ENCODE results near the gene GLRX5. TPM values are rescaled to one million over a fixed set of nuclear protein-coding genes. Genes with fewer than 3 reads are reported as not detected.

Gene GLRX5
- total and polyA plus RNA-seq, 2 experiments from 2014 or later: 91.4 to 130 TPM

DNA sequence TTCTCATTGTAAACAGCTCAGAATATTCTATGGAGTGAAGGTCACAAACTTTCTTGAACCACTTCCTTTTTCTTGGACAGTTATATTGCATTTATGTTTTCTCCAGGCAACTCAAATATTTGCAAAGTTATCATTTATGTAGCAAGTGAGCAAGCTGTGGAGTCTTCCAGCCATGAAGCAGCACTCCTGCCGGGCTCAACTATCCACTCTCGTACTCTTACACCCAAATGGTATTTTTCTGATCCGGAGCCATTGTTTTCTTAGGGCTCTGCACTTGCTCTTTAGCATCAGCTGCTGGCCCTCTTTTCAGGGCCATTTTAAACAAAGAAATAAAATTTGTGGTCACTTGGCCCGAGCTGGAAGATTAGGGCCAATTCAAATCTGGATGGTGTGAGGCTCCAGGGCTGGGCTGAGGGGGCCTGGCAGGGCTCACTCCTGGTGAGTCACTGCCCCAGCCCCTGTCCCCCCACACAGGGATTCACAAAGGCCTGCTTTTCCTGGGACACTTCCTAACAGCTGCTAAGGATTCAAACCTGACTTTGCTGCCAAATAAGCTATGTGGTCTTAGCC lies 38.1 kb upstream of the GLRX5 start (continued):
- TF ChIP-seq, protein P1, sequence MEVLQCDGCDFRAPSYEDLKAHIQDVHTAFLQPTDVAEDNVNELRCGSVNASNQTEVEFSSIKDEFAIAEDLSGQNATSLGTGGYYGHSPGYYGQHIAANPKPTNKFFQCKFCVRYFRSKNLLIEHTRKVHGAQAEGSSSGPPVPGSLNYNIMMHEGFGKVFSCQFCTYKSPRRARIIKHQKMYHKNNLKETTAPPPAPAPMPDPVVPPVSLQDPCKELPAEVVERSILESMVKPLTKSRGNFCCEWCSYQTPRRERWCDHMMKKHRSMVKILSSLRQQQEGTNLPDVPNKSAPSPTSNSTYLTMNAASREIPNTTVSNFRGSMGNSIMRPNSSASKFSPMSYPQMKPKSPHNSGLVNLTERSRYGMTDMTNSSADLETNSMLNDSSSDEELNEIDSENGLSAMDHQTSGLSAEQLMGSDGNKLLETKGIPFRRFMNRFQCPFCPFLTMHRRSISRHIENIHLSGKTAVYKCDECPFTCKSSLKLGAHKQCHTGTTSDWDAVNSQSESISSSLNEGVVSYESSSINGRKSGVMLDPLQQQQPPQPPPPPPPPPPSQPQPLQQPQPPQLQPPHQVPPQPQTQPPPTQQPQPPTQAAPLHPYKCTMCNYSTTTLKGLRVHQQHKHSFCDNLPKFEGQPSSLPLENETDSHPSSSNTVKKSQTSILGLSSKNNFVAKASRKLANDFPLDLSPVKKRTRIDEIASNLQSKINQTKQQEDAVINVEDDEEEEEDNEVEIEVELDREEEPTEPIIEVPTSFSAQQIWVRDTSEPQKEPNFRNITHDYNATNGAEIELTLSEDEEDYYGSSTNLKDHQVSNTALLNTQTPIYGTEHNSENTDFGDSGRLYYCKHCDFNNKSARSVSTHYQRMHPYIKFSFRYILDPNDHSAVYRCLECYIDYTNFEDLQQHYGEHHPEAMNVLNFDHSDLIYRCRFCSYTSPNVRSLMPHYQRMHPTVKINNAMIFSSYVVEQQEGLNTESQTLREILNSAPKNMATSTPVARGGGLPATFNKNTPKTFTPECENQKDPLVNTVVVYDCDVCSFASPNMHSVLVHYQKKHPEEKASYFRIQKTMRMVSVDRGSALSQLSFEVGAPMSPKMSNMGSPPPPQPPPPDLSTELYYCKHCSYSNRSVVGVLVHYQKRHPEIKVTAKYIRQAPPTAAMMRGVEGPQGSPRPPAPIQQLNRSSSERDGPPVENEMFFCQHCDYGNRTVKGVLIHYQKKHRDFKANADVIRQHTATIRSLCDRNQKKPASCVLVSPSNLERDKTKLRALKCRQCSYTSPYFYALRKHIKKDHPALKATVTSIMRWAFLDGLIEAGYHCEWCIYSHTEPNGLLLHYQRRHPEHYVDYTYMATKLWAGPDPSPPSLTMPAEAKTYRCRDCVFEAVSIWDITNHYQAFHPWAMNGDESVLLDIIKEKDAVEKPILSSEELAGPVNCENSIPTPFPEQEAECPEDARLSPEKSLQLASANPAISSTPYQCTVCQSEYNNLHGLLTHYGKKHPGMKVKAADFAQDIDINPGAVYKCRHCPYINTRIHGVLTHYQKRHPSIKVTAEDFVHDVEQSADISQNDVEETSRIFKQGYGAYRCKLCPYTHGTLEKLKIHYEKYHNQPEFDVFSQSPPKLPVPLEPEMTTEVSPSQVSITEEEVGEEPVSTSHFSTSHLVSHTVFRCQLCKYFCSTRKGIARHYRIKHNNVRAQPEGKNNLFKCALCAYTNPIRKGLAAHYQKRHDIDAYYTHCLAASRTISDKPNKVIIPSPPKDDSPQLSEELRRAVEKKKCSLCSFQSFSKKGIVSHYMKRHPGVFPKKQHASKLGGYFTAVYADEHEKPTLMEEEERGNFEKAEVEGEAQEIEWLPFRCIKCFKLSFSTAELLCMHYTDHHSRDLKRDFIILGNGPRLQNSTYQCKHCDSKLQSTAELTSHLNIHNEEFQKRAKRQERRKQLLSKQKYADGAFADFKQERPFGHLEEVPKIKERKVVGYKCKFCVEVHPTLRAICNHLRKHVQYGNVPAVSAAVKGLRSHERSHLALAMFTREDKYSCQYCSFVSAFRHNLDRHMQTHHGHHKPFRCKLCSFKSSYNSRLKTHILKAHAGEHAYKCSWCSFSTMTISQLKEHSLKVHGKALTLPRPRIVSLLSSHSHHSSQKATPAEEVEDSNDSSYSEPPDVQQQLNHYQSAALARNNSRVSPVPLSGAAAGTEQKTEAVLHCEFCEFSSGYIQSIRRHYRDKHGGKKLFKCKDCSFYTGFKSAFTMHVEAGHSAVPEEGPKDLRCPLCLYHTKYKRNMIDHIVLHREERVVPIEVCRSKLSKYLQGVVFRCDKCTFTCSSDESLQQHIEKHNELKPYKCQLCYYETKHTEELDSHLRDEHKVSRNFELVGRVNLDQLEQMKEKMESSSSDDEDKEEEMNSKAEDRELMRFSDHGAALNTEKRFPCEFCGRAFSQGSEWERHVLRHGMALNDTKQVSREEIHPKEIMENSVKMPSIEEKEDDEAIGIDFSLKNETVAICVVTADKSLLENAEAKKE (CRISPR knock-in tag; IDR thresholded peaks at IDR 0.05): no peak
- TF ChIP-seq ZNF114 (CRISPR knock-in tag; IDR thresholded peaks at IDR 0.05) (no peak), JUNB (IDR thresholded peaks at IDR 0.05; ENCODE audit: unreplicated experiment) (no peak), POLR2AphosphoS5 (IDR thresholded peaks at IDR 0.05; ENCODE audit: low read depth) (no peak)

DNA sequence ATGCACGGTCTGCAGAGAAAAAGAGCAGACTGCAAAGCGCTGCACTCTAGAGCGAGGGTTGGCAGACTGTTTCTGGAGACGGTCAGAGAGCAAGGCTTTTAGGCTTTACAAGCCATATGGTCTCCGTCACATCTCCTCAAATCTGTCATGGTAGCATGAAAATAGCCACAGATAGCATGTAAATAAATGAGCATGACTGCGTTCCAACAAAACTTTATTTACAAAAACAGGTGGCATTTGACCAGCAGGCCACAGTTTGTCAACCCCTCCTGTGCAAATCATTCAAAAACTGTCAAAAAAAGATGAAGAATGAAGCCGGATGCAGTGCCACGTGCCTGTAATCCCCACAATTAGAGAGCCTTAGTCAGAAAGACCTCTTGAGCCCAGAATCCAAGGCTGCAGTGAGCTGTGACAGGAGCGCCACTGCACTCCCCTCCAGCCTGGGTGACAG lies 37.3 kb upstream of the GLRX5 start:
- ATAC-seq: no peak
- H3K9me3 Mint-ChIP-seq: no peaks in the 10 kb centered on the region
- Histone ChIP-seq H3K4me2 (no peak overlapping the region), H3K9me2 (ENCODE audit: insufficient read depth) (no peaks in the 10 kb centered on the region), H3K4me1 (ENCODE audit: insufficient read depth) (no peaks in the 10 kb centered on the region), H3K4me3 (no peak overlapping the region), H2AFZ (no peak overlapping the region), H3K36me3 (ENCODE audit: insufficient read depth) (no peaks in the 10 kb centered on the region), H3K79me2 (replicated peaks; ENCODE audit: insufficient read depth) (no peaks in the 10 kb centered on the region), H3F3A (replicated peaks; ENCODE audit: low read depth) (no peaks in the 10 kb centered on the region), H3K27me3 (ENCODE audit: insufficient read depth) (no peaks in the 10 kb centered on the region), H3K27ac (ENCODE audit: low read depth) (no peak overlapping the region), H4K20me1 (replicated peaks; ENCODE audit: insufficient read depth) (no peaks in the 10 kb centered on the region)
- no peaks in the 10 kb centered on the region for H3K4me1 Mint-ChIP-seq
- H3K4me3 Mint-ChIP-seq: no peak overlapping the region
- no peak overlapping the region for H3K27ac Mint-ChIP-seq
- peaks cover 2% of the 10 kb centered on the region for H3K27me3 Mint-ChIP-seq (ENCODE audit: insufficient read depth, low read depth, poor library complexity)
- H3K36me3 Mint-ChIP-seq (ENCODE audit: low read depth): no peaks in the 10 kb centered on the region
- no peak for DNase-seq (ENCODE audit: low spot score)
- TF ChIP-seq JUNB (IDR thresholded peaks at IDR 0.05; ENCODE audit: unreplicated experiment): no peak
- no peak for TF ChIP-seq STAT1 (IDR thresholded peaks at IDR 0.05; ENCODE audit: unreplicated experiment)
- TF ChIP-seq EZH2phosphoT487 (IDR thresholded peaks at IDR 0.05; ENCODE audit: unreplicated experiment): no peak
- TF ChIP-seq POLR2AphosphoS5 (IDR thresholded peaks at IDR 0.05; ENCODE audit: low read depth): no peak
- TF ChIP-seq ZNF331 (CRISPR knock-in tag; IDR thresholded peaks at IDR 0.05; ENCODE audit: low read depth): no peak
- TF ChIP-seq, protein P2, sequence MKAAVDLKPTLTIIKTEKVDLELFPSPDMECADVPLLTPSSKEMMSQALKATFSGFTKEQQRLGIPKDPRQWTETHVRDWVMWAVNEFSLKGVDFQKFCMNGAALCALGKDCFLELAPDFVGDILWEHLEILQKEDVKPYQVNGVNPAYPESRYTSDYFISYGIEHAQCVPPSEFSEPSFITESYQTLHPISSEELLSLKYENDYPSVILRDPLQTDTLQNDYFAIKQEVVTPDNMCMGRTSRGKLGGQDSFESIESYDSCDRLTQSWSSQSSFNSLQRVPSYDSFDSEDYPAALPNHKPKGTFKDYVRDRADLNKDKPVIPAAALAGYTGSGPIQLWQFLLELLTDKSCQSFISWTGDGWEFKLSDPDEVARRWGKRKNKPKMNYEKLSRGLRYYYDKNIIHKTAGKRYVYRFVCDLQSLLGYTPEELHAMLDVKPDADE (IDR thresholded peaks at IDR 0.05): no peak
- TF ChIP-seq, protein P1 (CRISPR knock-in tag; IDR thresholded peaks at IDR 0.05): no peak
